HG03520 (cell line): Measurements from ENCODE around the gene PUDP.
"Not testable (repeated sequence)": the region's sequence is repeated elsewhere in the genome, so short reads cannot be mapped to it uniquely, and the experiment has no call there.

Experiments
- ATAC-seq: cut with Tn5 transposase; IDR thresholded peaks from one replicate; pipeline ENCODE4 v1.9.1; 2021; ENCODE audit warnings: mild to moderate bottlenecking, moderate library complexity; ENCODE audit not compliant: unreplicated experiment

Gene PUDP

DNA sequence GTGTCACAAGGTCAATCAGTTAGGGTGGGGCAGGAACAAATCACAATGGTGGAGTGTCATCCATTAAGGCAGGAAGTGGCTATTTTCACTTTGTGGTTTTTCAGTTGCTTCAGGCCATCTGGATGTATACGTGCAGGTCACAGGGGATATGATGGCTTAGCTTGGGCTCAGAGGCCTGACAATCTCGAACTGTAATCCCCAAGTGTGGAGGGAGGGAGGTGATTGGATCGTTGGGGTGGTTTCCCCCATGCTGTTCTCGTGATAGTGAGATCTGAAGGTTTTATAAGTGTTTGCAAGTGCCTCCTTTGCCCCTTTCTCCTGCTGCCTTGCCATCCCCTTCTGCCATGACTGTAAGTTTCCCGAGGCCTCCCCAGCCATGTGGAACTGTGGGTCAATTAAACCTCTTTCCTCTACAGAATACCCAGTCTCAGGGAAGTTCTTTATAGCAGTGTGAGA lies 37.1 kb downstream of the PUDP start:
- ATAC-seq = peak; percentile 66

DNA sequence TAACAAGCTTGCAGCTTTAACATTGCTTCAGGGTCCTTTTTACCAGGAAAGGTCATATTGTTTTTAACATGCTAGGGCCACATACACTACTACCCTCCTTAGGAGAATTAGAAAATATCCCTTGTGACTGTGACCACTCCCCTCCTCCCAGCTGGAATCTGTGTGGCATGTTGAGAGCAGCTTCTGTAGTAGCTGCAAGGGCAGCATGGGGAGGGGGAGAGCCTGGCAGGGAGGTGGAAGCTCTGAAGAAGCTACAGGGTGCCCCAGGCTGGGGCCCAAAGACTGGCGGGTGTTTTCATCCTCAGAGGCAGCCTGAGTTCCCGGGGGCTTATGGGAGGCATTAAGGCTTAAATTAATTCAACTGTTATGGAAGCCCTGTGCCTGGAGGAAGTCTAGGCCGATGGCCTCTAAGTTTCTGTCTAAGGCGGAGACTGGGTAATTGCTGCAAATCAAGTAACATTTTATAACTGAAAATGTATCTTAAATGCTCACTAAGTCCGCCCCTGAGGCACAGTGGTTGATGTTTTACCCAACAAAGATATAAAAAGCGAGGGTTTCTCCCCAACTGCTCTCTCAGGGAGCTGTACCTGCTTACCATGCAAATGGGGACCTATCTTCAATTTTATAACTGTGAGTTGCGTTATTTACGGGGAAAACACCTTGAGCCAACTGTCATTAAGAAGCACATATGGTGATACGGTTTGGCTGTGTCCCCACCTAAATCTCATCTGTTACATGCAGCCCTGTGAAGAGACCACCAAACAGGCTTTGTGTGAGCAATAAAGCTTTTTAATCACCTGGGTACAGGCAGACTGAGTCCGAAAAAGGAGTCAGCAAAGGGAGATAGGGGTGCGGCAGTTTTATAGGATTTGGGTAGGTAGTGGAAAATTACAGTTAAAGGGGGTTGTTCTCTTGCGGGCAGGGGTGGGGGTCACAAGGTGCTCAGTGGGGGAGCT lies 37.8 kb downstream of the PUDP start:
- ATAC-seq = peak; percentile 54

DNA sequence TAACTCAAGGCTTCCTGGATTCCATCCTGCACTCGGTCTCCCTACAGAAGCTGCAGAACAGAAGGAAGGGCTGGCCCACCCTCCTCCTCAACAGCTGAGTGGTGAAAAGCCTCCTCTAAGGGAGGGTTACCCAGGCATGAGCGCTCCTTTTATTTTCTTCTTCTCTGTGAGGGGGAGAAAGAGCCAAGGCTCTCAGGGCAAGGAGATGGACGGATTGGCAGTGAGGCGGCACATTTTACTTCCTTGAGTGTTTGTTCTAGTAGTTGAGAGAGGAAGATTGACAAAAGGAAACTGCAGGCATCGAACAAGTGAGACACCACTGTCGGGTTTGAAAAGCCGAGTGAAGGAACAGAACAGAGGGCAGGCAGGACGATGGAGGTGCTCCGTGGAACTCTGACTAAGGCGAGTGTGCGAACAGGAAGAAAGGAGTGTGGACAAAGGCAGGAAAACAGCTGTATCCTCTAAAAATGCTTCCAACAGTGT lies 38.9 kb downstream of the PUDP start:
- ATAC-seq = no peak

DNA sequence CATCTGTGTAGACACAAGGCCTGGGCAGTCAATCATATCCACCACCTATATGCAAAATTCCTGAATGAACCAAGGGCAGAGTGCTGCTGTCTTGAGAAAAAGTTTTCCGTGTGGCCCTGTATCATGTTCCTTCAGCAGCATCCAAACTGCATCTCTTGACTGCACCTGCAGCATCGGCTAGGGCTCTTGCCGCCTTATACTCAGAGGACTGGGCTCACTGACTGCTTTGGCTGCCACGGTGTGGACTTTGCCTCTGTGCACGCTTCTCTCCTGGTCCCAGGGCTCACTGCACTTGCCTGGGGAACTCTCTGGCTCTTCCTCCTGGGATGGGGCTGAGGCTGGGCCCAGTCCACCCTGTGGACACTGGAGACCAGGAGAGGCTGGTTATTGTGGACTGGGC lies 39.9 kb downstream of the PUDP start:
- no peak for ATAC-seq

DNA sequence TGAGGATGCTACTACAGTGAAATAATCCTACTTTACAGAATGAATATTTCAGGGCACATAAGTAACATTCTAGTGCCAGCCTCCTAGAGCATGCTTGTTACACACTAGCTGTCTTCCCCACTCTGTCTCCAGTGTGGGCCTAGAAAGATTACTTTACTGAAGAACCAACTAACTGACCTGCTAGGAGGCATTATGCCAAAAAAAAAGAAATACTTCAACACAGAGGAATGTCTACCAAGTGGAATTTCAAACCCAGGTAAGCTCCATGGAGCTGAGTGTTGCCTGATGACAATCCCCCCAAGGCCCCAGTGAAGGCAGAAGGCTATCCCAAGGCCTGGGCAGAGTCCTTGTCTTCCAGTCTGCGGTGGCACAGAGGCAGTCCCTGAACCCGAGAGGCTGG lies 41.3 kb downstream of the PUDP start:
- ATAC-seq = no peak

DNA sequence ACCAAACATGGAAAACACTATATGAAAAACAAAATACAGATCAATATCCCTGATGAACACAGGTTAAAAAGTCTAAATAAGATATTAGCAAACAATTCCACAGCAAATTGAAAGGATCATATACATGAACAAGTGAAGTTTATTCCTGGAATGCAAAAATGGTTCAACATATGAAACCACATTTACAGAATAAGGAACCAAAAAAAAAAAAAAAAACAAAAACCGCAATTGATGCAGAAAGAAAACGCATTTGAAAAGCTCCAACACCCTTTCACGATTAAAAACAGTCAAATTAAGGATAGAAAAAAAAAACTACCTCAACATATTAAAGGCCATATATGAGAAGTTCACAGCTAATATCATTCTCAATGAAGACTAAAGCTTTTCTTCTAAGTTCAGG lies 45.8 kb downstream of the PUDP start:
- ATAC-seq = no peak

DNA sequence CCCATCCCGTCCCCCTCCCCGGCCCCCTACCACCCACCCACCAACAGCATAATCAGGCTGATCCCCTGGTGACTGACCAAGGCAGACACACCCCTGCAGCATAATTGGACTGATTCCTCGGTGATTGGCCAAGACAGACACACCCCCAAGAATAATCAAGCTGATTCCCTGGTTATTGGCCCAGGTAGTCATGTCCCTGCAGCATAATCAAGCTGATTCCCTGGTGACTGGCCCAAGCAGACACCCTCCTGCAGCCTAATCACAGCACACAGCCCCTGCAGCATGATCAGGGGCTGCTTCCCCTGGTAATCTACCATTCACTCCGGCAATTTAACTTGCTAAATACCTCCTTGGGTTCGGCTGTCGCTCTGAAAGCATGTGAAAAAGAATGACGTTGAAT lies 47.9 kb downstream of the PUDP start:
- no peak for ATAC-seq

DNA sequence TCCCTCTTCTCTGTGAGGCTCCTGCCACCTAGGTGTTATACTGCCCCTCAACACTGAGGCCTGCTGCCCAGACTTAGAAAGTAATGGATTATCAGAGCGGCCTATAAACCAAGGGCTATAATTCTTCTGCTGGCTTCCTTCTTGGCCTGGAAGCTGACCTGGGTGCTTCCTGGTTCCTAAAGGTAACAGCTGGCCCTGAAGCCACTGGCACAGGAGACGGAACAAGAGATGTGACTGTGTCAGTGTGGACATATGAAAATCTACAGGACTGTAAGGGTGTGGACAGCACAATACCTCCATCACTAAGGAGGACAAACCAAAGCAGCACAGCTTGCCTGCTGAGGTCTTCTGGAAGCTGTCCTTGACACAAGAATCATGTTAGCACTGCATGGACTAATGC lies 52.3 kb downstream of the PUDP start:
- ATAC-seq = not testable (repeated sequence)

DNA sequence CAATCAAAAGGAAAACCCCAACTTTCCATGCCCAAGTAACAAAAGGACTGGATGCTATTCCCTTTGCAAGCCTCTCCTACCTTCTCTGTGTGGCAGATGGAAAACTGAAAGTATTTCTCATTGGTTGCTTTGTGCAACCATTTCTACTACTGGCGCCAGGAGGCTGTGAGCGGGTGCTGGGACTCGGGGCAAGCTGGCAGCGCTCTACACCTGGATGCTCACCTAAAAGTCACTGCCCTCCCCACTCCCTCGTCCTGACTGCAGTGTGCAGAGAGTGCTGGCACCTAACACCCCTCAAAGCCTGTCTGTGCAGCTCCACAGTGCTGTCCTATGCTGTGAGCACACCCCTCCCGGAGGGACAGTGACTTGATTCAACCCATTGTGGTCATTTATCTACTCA lies 54.6 kb downstream of the PUDP start:
- no peak for ATAC-seq

DNA sequence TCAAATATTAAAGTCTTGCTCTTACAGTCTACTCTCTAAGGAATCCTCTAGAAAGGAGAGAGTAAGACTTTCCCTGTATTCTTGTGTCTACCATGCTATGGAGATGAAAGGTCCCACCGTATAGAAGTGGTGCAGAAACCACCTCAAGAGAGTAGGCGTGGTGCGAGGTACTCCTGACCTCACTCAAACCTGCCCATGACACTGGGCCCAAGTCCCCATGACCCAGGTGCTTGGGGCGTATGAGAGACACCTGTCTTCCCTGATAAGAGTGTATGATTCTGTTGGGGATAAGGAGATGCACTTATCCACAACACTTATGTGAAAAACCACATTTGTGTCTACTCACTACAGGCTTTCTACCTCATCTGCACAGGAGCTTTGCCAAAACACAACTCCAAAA lies 55.4 kb downstream of the PUDP start:
- no peak for ATAC-seq

DNA sequence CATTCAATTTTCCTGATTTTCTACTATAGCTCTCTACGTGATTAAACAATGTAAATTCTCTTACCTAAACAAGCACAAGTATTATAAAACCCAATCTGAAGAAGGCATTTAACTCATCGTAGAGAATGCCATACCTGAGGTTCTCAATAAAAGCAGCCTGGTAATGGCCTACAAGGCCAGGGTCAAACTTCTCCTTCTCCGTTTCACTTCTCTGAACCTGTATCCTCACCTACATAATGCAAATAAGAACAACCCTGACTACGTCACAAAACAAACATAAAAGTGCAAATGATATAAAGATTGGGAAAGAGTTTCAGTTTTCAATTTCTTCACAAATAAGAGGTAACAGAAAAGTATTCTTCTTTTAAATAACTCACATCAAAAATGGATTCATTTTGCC lies 56.0 kb downstream of the PUDP start:
- no peak for ATAC-seq

DNA sequence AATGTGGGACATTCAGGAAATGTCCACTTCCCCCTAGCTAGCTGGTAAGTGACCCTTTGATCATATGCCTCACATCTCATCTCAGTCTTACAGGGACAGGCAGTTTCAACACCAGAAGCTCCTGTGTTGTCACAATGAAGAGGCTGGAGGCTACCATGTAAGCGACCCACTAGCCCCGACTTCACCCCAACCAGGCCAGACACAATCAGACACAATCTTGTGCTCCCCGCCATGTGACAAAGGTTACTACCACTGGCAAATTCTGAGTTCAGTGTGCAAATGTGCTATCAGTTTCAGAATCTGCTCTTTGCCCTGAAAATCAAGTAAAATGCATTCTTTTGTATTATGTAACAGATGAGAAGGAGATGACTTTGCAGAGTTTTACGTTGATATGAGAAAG lies 57.3 kb downstream of the PUDP start:
- ATAC-seq = no peak

DNA sequence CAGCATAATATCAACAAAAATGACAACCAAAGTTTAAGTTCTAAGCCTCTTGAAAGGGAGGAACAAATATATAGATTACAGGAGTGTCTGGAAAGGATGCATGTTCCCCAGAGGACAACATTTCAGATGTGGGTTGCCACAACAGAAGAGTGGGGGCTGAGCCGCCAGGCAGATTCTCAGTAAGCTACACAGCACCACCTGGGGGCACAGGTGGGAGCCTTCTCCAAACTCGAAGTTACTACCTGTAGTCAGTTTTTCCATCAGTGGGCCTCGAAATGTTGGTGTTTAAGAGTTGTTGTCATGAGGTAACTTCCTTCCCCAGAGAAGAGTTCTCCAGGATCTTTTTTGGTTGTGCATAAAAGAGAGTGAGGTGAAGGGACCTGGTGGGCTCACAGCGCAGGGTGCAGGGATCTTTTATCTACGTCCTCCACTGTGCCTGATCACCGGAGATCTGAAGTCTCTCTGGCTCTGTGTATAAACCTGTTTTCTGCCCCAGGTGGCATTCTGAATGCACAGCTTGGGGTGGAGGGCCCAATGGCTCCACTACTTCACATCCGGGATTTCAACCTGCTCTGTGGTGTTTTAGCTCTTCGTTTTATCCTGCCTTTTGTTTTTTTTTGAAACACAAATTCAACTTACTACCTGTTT lies 58.9 kb downstream of the PUDP start:
- peak; percentile 35 for ATAC-seq

DNA sequence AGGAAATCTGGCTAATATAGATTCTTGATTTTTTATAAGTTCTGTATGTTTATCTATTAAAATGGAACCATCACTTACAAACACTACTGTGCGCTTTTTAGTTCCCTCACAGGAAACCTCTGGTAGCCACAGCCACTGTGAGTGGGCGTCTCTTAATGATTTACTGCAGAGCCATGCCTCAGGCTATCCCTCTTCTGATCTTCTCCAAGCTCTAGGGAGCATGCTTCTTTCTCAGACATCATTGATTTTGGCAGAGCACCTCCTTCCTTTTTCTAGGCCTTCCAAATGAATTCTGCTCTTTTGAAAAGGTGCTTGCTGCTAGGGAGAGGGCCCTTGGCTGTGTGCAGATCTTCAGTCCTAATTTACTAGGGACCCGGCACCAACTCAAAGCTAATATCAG lies 61.6 kb downstream of the PUDP start:
- ATAC-seq = peak; percentile 31

DNA sequence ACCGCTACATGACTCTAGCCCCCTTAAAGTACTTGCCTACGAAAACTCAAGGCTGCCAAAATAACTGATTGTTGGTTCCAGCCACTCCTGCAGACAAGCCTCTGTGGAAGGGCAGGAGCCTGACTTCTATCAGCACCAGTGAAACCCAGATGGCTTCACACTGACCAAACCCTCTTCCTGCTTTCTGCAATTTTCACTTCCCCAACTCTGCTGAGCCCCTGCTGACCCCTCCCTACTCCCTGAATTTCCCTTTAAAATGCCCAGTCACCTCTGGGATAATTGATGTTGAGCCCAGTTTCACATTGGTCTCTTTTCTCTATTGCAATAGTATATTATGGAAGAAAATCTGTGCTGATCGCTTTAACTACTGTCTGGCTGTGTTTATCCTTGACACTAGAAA lies 62.1 kb downstream of the PUDP start:
- no peak for ATAC-seq

DNA sequence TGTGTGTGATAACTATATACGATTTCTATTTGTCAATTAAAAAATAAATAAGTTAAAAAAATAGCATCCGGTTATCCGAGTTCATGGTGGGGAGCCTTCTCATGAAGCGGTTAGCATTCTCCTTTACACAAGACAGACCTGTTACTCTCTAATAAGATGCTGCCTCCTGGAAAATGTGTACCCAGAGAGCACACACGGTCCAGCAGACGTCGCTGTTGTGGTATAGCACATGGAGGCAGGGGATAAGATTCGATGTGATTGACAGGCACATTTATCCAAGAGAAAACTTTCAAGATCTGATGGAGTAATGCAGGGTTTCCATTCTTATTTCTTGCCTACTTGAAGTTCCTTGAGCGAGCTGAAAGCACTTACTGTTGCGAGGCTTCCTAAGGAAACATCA lies 63.1 kb downstream of the PUDP start:
- no peak for ATAC-seq

DNA sequence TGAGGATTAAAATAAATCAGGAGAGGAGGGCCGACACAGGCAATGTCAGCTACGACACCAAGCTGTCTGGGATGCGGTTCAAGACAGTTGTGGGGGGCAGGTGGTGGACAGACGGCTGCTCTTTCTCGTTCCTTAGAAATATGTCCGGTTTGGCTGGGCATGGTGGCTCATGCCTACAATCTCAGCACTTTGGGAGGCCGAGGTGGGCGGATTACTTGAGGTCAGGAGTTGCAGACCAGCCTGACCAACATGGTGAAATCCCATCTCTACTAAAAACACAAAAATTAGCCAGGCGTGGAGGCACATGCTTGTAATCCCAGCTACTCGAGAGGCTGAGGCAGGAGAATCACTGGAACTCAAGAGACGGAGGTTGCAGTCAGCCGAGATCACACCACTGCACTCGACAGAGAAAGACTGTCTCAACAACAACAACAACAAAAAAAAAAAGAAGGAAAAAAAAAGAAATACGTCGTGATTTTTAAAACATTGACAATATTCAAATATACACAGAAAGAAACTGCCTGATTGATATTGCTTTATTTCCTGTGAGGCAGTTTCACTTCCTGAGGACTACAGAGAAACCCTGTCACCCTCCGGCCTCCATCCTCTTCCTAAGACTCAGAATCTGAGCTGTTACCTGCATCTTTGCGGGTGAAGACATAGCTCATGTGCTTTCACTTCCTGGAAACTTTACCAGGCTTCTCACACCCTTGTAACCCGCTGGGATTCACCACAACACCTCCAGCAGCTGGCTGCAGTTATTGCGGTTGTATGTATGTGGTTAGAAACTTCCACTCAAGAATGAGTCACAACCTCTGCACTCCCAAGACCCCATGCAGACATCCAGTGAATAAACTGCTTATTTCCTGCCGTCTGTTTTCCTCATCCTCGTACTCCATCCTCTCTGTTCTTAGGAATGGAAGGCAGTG lies 64.2 kb downstream of the PUDP start:
- peak; percentile 81 for ATAC-seq

DNA sequence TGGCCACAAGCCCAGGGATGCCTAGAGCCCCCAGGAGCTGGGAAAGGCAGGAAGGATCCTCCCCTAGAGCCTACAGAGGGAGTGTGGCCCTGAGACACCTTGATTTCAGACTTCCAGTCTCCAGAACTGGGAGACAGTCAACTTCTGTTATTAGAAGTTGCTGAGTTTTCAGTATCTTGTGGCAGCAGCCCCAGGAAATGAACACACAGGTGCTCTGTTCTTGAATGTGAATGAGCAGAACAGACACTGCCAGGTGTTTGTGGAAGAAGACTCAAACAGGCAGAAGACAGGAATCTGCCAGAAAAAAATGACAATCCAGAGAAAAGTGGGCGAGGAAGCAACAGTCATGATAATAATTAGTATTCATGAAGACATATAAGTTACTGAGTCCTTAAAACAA lies 64.9 kb downstream of the PUDP start:
- no peak for ATAC-seq

DNA sequence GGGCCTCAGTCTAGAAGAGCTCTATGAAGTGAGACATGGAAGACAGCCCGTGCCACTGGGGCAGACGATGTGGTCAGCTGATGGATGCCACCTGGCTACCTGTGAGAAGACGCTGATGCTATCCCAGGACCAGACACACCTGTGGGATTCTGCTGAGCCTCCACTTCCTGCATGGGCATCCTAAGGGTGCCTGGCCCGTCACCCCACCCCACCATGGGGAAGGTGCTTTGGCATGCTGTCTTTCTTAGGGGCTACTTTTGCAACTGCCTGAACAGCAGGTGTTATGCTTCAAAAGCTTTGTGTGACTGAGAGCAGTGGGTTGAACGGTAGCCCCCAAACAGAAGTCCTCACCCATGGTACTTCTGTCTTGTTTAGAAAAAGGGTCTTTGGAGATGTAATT lies 65.4 kb downstream of the PUDP start:
- ATAC-seq = no peak

DNA sequence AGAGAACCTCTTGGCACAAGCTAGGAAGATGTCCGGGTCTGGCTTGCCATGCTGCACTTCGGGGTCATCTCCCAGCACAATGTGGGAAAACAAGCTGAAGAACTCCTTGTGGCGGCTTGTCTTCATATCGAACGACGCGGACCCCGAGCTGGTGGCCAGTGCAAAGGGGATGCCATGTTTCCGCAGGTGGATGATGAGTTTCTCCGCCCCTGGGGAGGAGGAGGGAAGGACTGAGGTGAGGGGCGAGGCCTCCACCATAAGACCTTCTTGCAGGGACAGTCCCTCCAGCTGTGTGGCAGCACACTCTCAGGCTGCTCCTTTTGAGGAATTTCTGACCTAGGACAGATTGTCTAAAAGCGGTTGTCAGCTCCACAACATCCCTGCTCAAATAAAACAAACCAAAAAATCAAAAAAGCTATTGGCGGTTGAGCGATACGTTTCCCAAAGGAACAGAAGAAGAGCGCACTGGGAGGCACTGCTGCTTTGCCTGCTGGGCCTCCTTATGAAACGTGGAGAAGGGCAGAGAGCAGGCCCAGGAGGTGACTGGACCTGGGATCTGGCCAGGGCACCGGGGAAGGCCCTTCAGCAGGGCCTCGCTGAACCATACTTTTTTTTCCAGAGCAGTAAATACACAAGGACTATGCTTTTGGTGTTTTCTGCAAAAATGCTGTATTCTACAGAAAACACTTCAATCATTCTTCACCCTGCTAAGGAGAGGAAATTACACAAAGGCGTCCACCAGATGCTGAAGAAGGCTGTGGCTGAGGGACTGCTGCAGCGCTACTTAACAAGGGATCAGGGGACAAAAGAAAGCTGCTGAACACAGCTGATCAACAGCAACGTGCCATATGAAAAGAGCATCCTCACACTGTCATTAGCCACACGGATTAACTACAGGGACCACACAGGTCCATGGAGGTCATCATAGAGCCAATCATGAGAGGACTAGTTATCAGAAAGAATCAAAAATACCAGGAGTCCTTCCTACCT lies 70.4 kb downstream of the PUDP start:
- no peak for ATAC-seq
